ENCODE measurements around the gene KCND2. TPM values are rescaled to one million over a fixed set of nuclear protein-coding genes. Genes with fewer than 3 reads are reported as not detected.

KCND2 gene
- total and polyA plus RNA-seq, 2 of the 4 experiments (the other 2 are of a cell fraction) = under 0.01 TPM; not detected in 1

DNA sequence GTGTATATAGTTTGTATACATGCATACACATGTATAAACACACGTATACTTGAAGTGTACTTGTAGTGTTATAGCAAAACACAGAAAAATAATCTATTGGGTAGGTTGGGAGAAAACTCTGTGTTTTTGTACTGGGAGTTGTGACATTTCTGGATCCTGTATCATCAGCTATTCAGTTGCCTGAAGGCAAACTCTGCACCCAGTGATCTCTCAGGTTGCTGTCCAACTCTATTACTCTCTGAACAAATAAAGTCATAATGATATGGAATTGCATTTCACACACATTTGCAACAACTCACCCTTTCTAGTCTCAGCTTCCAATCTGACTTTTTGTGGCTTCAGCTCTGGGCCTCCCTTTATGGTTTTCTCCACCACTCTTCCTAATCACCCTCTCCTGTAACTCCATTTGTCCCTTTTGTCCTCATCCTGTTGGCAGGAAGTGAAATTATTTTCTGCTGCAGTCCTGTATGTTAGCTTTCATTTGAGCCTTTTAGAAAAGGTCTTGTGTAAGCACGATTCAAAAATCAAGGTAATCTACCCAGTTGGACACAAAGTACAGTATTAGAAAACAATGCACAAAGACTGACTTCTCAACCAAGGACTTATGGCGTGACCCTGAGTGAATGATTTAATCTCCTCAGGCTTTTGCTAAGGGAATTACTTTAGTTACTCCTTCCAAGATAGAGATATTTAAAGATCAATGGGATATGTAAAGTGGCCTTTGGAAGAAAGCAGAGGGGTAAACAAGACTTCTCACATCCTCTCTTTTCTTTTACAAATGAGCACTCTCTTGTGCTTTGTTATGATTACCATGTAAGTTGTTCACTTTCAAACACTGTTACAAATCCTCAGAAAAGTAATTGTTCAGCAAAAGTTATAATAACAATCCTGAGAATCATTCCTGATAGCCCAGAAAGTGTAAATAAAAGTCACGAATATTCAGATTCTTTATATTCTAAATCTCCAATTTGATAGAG is 249.1 kb downstream of the KCND2 start (continued):
- TF ChIP-seq MXI1 (IDR thresholded peaks at IDR 0.05; ENCODE audit: borderline replicate concordance, low read depth, low read length) = no peak

DNA sequence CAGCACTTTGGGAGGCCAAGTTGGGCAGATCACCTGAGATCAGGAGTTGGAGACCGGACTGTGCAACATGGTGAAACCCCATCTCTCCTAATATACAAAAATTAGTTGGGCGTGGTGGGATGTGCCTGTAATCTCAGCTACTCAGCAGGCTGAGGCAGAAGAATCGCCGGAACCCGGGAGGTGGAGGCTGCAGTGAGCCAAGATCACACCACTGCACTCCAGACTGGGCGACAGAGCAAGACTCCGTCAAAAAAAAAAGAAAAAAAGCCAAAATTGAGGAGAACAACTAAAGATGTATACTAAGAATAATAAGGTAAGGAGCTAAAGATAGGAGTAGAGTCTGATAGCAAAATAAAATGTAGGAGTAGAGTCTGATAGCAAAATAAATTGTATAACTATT is 251.0 kb downstream of the KCND2 start:
- CTCF ChIA-PET = no interaction called here
- H2BK15ac ChIP-seq (ENCODE audit: low read depth, low read length) = no peak overlapping the region
- in situ Hi-C loops (cut with MboI; ENCODE audit: low sequenced_read_pairs) = no loop called here

More for the DNA sequence above, 251.0 kb downstream of the KCND2 start:
- no peak overlapping the region for H3K4me2 ChIP-seq (ENCODE audit: low read depth, low read length)
- no peak overlapping the region for H4K8ac ChIP-seq (ENCODE audit: low read depth in 2 of 2, low read length in 2 of 2)
- H4K91ac ChIP-seq (ENCODE audit: insufficient read depth, low read depth, low read length) = no peak overlapping the region
- no peak overlapping the region for H2BK120ac ChIP-seq (ENCODE audit: low read depth, low read length)
- WGBS, 2 experiments (ENCODE audit: extremely low coverage in 2 of 2, insufficient read length in 1 of 2) = no CpG with 5 or more reads among the region's 7 CpGs
- DNase-seq (no peak), ATAC-seq (ENCODE audit: low read depth) (no peak)
- H3K23ac ChIP-seq (ENCODE audit: low read depth, low read length) = no peak overlapping the region
- H3K4ac ChIP-seq (ENCODE audit: low read depth, low read length) = no peak overlapping the region
- no peak overlapping the region for H3K56ac ChIP-seq (ENCODE audit: extremely low read depth, insufficient read depth, low read length)
- no peak overlapping the region for H2AFZ ChIP-seq (replicated peaks; ENCODE audit: low read length, poor library complexity)
- H4K5ac ChIP-seq (ENCODE audit: low read depth, low read length) = no peak overlapping the region
- H3K9me1 ChIP-seq (ENCODE audit: insufficient read depth, low read length) = no peaks in the 10 kb centered on the region
- BruUV-seq (replicated peaks) = no TSS peak
- dilution Hi-C loops (cut with HindIII; ENCODE audit: low sequenced_read_pairs, unreplicated experiment) (no loop called here), intact Hi-C loops (cut with micrococcal nuclease) (no loop called here)
- H3K27me3 ChIP-seq (ENCODE audit: control insufficient read depth, insufficient read depth, low read length) = no peaks in the 10 kb centered on the region
- H2AK5ac ChIP-seq (ENCODE audit: low read depth, low read length) = no peak overlapping the region
- TF ChIP-seq BHLHE40 (IDR thresholded peaks at IDR 0.05; ENCODE audit: low read depth, low read length) (no peak), MAFK (IDR thresholded peaks at IDR 0.05; ENCODE audit: low read depth, low read length) (no peak), CHD1 (IDR thresholded peaks at IDR 0.05; ENCODE audit: low read depth, low read length) (no peak), POLR2A (IDR thresholded peaks at IDR 0.05; ENCODE audit: low read depth, low read length) (no peak), CEBPB (IDR thresholded peaks at IDR 0.05; ENCODE audit: low read depth, low read length) (no peak), RAD21 (IDR thresholded peaks at IDR 0.05; ENCODE audit: low read length) (no peak), SMC3 (IDR thresholded peaks at IDR 0.05; ENCODE audit: low read depth, low read length) (no peak)
- TF ChIP-seq, protein P1, sequence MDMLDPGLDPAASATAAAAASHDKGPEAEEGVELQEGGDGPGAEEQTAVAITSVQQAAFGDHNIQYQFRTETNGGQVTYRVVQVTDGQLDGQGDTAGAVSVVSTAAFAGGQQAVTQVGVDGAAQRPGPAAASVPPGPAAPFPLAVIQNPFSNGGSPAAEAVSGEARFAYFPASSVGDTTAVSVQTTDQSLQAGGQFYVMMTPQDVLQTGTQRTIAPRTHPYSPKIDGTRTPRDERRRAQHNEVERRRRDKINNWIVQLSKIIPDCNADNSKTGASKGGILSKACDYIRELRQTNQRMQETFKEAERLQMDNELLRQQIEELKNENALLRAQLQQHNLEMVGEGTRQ (IDR thresholded peaks at IDR 0.05; ENCODE audit: low read depth, low read length) = no peak
- TF ChIP-seq, protein P2, sequence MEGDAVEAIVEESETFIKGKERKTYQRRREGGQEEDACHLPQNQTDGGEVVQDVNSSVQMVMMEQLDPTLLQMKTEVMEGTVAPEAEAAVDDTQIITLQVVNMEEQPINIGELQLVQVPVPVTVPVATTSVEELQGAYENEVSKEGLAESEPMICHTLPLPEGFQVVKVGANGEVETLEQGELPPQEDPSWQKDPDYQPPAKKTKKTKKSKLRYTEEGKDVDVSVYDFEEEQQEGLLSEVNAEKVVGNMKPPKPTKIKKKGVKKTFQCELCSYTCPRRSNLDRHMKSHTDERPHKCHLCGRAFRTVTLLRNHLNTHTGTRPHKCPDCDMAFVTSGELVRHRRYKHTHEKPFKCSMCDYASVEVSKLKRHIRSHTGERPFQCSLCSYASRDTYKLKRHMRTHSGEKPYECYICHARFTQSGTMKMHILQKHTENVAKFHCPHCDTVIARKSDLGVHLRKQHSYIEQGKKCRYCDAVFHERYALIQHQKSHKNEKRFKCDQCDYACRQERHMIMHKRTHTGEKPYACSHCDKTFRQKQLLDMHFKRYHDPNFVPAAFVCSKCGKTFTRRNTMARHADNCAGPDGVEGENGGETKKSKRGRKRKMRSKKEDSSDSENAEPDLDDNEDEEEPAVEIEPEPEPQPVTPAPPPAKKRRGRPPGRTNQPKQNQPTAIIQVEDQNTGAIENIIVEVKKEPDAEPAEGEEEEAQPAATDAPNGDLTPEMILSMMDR (conservative IDR thresholded peaks at IDR 0.05; ENCODE audit: low read depth, low read length) = no peak
- no peaks in the 10 kb centered on the region for H3K36me3 ChIP-seq (ENCODE audit: control insufficient read depth, insufficient read depth, low read length)
- no peak overlapping the region for H3K9ac ChIP-seq (ENCODE audit: low read depth, low read length)
- H3K27ac ChIP-seq (ENCODE audit: insufficient read depth, low read length) = no peak overlapping the region
- POLR2A ChIA-PET (ENCODE audit: unreplicated experiment) = no interaction called here
- no peak overlapping the region for H3K4me3 ChIP-seq (ENCODE audit: insufficient read depth, low read depth, low read length)
- H2AK9ac ChIP-seq (replicated peaks; ENCODE audit: low read depth, low read length, poor library complexity) = no peak overlapping the region
- H2BK20ac ChIP-seq (ENCODE audit: low read depth, low read length) = no peak overlapping the region
- no peak overlapping the region for H3K14ac ChIP-seq (replicated peaks; ENCODE audit: low read depth, low read length)
- no peak overlapping the region for H2BK5ac ChIP-seq (ENCODE audit: low read depth, low read length, poor library complexity, severe bottlenecking)
- no peaks in the 10 kb centered on the region for H4K20me1 ChIP-seq (ENCODE audit: insufficient read depth, low read length)
- no peaks in the 10 kb centered on the region for H3K79me1 ChIP-seq (ENCODE audit: low read depth in 1 of 2, low read length in 2 of 2)
- no peaks in the 10 kb centered on the region for H3K9me3 ChIP-seq (ENCODE audit: control insufficient read depth, insufficient read depth, low read length)
- H3K4me1 ChIP-seq (ENCODE audit: control insufficient read depth, insufficient read depth, low read length) = no peaks in the 10 kb centered on the region
- H3K18ac ChIP-seq (ENCODE audit: low read depth, low read length) = no peak overlapping the region
